Left renal cortex interstitium (tissue), 4 donors: ENCODE results near the gene DGCR2. TPM values are rescaled to one million over a fixed set of nuclear protein-coding genes. Genes with fewer than 3 reads are reported as not detected.

Experiments
- DNase-seq, 4 donors: peaks; one replicate each; pipeline ENCODE4 v3.0.0-alpha.2; 2013; ENCODE audit warnings: low read depth in 4 of 4, low spot score in 2 of 4, missing footprints in 1 of 4
- polyA plus RNA-seq, 4 donors: library from polyadenylated mRNA; unstranded; fragments of 120-200 nt; gene quantifications; one replicate each; pipeline ENCODE4 v1.2.1, GENCODE V29; 2013; ENCODE audit not compliant: insufficient read length in 4 of 4

DGCR2 gene
- polyA plus RNA-seq, 4 donors, result 70.7 to 96.4 (median 79.8) TPM

DNA sequence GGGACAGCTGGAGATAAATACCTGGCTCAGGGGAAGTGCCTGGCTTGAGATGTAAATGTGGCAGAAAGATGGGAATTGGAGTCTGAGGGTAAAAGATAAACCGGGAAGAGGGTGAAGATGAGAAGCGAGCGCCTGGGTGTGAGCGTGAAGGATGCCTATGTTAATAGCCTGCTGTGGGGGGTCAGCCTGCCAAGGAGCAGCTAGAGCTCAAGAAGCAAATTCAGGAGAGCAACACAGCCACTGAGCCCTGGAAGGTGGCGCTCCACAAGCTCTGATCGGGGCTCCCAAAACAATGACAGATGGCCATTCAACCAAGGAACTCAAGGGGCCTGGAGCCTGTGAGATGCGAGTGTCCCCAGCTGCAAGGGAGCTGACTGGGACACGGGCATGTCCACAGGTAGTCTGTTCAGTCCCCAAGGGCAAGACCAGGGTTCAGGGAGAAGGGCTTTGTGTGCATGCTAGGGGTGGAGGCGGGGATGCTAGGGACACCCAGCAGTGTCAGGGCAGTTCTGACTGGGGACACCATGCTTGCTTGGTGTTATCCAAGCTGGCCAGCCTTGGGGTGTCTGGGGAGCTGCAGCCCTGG, 25.1 kb upstream of the DGCR2 start:
- DNase-seq, result no peak

GRCh38 chr22:19146215-19146968, 24.2 kb upstream of the DGCR2 start:
- DNase-seq, result no peak

- DNase-seq, result no peak
Observed at GRCh38 chr22:19143967-19144400, 21.8 kb upstream of the DGCR2 start.

DNA sequence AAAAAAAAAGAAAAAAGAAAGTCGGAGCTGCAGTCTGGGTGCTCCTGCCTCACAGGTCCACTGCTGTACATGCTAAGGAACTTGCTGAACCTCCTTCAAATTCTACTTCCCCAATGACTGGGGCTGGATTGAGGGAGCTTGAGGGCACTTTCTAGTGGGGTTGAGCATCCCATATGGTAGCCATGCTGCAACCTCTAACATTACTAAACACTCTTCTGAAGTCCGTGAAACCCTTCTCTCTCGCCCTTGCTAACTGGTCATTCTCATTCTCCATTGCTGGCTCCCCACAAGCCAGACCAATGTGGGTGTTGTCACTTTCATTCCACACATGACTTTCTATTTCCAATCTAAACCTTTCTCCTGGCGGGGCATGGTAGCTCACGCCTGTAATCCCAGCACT, 21.0 kb upstream of the DGCR2 start:
- no peak for DNase-seq

GRCh38 chr22:19142394-19142793, 20.2 kb upstream of the DGCR2 start:
- no peak for DNase-seq

DNA sequence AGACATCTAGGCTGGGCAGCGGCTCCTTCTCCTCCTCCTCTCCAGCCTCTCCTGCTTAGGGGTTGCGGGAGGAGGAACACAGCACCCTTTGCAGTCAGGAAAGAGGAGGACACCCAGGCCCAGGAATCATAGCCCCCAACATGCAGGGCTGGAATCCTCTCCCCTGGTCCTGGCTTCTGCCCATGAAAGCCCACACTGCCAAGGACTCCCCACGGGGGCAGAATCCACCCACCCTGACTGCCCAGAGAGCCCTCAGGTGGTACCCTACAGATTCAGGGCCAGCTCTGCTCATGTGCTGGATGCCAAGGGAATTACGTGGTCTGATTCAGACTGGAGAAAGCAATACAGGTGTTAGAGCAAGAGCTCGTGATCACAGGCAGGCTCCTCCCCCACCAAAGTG, 17.8 kb upstream of the DGCR2 start:
- no peak for DNase-seq

GRCh38 chr22:19139001-19139356, 16.8 kb upstream of the DGCR2 start:
- no peak for DNase-seq

DNA sequence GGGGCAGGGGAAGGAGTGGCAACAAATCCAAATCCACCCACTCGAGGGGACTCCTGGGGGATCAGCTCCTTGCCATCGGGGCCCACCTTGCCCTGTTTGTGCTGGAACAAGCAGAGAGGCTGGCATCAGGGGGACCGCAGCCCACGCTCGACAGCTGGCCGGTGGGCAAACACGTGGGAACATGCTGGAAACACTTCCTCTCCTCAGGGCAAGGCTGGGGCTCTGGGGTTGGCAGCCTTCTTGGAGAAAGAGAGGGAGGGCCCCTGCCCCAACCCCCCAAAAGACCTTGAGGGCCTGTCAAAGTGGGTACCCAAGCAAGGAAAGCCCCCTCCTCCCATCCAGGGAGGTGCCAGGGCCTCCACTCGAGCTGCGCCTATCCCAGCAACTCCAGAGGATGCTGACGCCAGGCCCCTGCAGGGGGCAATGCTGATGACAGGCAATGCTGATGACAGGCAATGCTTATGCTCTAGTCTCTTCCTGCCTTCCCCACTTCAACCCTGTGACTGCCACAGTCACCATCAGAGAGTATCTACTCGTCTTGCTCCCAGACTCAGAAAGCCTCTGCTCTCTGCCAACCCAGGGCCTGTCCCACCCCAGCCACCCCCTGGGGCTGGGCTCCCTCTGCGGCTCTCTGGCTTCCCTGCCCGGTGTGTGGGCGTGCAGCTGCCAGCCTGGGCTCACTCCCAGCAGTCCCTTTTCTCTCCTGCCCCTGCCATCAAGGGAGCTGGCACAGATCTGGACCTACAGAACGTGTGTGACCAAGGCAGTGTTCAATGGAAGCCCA, 16.2 kb upstream of the DGCR2 start:
- no peak for DNase-seq

DNA sequence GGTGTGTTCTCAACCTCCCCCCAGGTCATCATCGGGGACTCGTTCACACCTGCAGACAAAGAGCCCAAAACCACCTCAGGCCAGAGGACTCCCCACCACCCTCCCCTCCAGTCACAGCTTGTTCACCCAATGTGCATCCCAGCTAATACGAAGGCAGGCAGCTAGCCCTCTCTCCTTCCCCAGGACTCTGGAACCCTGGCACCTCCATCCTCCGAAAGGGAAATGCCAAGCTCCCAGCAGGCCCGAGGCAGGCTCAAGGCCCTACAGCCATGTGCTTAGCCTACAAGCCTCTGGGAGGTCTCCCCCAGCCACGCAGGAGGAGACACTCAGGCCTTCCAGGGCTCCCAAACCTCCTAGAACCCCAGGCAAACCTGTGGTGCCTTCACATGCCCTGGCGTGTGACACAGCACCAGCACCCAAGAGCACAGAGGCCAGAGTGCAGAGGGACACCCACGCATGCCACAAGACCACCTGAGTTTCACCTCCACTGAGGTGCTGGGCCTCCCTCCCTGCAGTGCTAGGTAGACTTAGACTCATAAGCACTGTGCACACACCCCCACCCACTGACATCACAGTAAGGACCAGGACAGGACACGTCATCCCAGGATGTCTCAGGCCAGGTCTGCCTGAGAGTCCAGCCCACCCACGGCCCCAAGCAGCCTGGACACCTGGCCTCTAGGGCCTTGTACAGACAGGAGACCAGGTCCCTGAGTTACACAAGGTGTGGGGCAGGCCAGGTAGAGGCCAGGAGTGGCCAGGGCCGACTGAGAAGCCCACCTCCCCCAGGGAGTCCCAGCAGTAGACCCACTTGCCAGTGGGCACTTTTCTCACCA, 15.4 kb upstream of the DGCR2 start:
- DNase-seq, result no peak

- DNase-seq, result no peak
Observed at GRCh38 chr22:19136915-19137314, 14.7 kb upstream of the DGCR2 start.

DNA sequence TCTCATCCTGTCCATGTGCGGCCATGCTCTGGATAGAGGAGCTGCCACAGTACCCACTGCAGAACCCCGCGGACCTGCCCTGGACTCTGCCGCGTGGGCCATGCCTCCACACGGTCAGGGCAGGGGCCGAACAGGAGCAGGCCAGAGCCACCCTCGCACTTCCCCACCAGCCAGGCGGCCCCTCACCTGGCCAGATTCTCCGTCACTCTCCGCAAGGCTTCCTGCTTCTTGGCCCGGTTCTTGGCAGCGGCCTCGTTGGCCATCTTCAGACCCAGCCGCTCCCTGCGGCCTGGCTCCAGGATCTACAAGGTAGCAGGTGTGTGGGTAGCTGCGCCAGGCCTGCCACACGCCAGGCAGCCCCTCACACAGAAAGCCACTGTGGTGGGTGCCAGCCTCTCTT, 12.7 kb upstream of the DGCR2 start:
- DNase-seq, result no peak

- DNase-seq, result no peak
Observed at GRCh38 chr22:19134176-19134831, 12.1 kb upstream of the DGCR2 start.

DNA sequence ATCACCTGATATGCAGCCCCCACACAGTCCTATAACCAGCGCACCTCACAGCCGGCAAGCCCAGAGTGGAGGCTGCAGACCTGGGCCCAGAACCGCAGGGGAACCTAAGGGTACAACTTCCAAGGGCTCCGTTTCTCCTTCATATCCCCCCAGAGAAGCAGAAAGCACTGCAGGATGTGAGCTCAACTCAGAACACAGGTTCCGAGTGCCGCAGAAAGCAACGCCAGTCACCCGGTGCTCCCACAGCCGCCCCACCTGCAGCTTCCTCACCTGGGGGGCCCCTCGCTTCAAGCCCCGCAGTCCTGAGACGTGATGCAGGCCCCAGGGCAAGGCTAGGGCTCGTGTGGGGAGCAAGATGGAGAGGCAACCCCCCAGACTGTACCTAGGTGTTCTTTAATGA, 11.3 kb upstream of the DGCR2 start:
- DNase-seq, result no peak

DNA sequence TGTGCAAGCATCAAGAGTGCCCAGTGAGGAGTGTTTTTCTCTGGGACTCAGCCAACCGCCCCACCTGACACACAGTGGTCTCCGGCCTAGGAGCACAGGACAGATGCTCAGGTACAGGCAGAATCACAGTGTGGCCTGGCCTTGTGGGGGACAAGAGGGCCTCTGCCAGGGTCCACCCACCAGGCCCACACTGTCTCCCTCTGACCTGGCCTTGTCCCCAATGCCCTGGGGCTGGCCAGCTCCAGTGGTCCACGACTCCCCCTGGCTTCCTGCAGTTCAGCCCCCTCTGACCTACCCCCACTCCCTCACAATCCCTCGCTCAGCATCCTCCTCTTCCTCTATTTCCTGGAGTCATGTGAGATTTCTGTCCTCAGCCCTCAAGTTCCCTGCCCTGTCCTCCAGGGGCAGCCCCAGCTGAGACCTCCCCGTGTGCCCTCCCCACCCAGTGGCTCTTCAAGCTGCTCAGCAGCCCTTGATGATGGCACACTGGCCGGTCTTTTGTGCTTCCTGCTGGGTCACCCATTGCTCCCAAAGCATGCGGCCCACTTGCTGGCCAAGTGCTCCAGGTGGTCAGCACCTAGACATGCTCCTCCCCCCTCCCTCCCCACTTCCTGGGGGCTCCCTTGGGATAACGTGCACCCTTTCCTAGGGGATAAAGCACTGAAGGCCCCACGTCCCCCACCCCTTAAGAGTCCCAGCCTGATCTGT, 10.6 kb upstream of the DGCR2 start:
- no peak for DNase-seq

DNA sequence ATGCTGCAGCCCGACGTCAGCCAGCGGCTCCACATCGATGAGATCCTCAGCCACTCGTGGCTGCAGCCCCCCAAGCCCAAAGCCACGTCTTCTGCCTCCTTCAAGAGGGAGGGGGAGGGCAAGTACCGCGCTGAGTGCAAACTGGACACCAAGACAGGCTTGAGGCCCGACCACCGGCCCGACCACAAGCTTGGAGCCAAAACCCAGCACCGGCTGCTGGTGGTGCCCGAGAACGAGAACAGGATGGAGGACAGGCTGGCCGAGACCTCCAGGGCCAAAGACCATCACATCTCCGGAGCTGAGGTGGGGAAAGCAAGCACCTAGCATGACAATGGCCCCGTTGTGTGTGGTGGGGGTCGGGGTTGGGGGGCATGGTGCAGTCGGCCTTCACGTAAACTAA, 9.9 kb upstream of the DGCR2 start:
- DNase-seq, result no peak

- no peak for DNase-seq
Observed at GRCh38 chr22:19131685-19132015, 9.4 kb upstream of the DGCR2 start.

DNA sequence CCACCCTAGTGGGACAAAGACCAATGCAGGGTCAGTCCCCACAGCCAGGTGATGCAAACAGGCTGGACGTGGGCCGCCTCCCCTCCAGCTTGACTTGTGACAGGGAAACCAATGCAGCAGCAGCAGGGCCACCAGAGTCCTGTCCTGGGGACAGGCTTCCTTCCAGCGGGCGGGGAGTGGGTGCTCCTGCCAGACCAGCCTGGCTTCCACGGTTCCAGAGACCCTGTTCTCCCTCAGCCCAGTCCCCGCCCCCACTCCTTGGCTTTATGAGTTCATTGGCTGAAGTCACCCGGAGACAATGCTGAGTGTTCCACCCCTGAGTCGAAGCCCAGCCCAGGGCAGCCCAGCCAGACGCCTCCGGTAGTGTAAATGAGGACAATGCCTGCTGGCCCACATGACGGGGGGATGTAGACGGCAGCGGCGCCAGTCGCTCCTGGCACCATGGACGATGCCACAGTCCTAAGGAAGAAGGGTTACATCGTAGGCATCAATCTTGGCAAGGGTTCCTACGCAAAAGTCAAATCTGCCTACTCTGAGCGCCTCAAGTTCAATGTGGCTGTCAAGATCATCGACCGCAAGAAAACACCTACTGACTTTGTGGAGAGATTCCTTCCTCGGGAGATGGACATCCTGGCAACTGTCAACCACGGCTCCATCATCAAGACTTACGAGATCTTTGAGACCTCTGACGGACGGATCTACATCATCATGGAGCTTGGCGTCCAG, 8.9 kb upstream of the DGCR2 start, which contains the start of gene TSSK2:
TSS of gene TSSK2 (plus strand) at position 350 of the 726 bp plus-strand sequence. CDS start at position 442, 92 bp downstream.
- DNase-seq, result no peak

DNA sequence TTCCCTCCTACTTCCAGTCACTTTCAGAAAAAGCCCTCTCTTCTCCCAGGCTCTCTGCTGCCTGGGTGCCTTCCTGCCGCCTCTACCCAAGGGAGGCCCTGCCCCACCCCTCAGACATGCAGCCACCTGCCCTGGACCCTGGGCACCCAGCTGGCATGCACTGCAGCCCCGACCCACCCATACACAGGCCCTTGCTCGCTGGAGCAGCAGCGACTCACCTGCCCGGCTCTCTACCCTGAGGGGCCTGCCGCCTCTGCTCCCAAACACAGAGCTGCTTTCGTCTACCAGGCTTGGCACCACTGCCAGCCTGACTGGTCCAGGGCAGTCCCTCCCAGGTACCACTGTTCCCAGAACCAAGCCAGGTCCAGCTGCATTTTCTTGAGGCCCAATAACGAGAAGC, 7.7 kb upstream of the DGCR2 start:
- DNase-seq, result no peak
